ENCODE results near the gene ESPNL. TPM values are rescaled to one million over a fixed set of nuclear protein-coding genes. Genes with fewer than 3 reads are reported as not detected.

The ESPNL gene
- total RNA-seq, 1 experiment from 2014 or later = 0.85 TPM

GRCh38 chr2:238173692-238174091 is 73.6 kb downstream of the ESPNL start:
- peaks cover 6% of the 10 kb centered on the region for H3K36me3 ChIP-seq (ENCODE audit: control insufficient read depth, insufficient read depth, low read length)
- no TSS peak for BruUV-seq (replicated peaks)
- no peak for DNase-seq (ENCODE audit: low read depth, low spot score)
- peaks cover 7% of the 10 kb centered on the region; the same call in 1 of the 2 replicates for H3K4me1 ChIP-seq (ENCODE audit: control insufficient read depth, insufficient read depth, low read length)
- no peak overlapping the region for H3K27ac ChIP-seq (ENCODE audit: low read length)
- TF ChIP-seq POLR2AphosphoS5 (IDR thresholded peaks at IDR 0.05; ENCODE audit: low read depth, low read length) (no peak), TCF7L2 (IDR thresholded peaks at IDR 0.05; ENCODE audit: low read depth, low read length) (no peak), REST (IDR thresholded peaks at IDR 0.05; ENCODE audit: insufficient read depth in 1 of 2, low read depth in 2 of 2, low read length in 1 of 2) (no peak), SIN3A (IDR thresholded peaks at IDR 0.05; ENCODE audit: borderline replicate concordance, insufficient read depth, low read depth, low read length) (no peak), CTCF (IDR thresholded peaks at IDR 0.05) (no peak)
- ChIA-PET CTCF (no interaction called here), POLR2A (no interaction called here)
- in situ Hi-C loops (cut with HindIII; ENCODE audit: low pct_unique_long_range_greater_than_20kb, low sequenced_read_pairs) = no loop called here
- no peak overlapping the region for H3K4me3 ChIP-seq (ENCODE audit: low read depth in 2 of 2, low read length in 2 of 2)
- no peaks in the 10 kb centered on the region for H3K9me3 ChIP-seq (ENCODE audit: control insufficient read depth, insufficient read depth, low read depth, low read length)
- intact Hi-C loops (cut with micrococcal nuclease; ENCODE audit: unreplicated experiment) = no loop called here
- ATAC-seq = no peak
- H3K27me3 ChIP-seq (ENCODE audit: control insufficient read depth, insufficient read depth, low read length) = no peaks in the 10 kb centered on the region

- Histone ChIP-seq H3K27ac (ENCODE audit: low read length) (no peak overlapping the region), H3K4me3 (ENCODE audit: low read depth in 2 of 2, low read length in 2 of 2) (no peak overlapping the region), H3K9me3 (ENCODE audit: control insufficient read depth, insufficient read depth, low read depth, low read length) (no peaks in the 10 kb centered on the region), H3K27me3 (ENCODE audit: control insufficient read depth, insufficient read depth, low read length) (no peaks in the 10 kb centered on the region), H3K36me3 (ENCODE audit: control insufficient read depth, insufficient read depth, low read length) (peaks cover 10% of the 10 kb centered on the region), H3K4me1 (ENCODE audit: control insufficient read depth, insufficient read depth, low read length) (peaks cover 7% of the 10 kb centered on the region; the same call in 1 of the 2 replicates)
- ATAC-seq (no peak), DNase-seq (ENCODE audit: low read depth, low spot score) (no peak)
- intact Hi-C loops (cut with micrococcal nuclease; ENCODE audit: unreplicated experiment) (no loop called here), in situ Hi-C loops (cut with HindIII; ENCODE audit: low pct_unique_long_range_greater_than_20kb, low sequenced_read_pairs) (no loop called here)
- no TSS peak for BruUV-seq (replicated peaks)
- CTCF ChIA-PET = no interaction called here
- TF ChIP-seq SIN3A (IDR thresholded peaks at IDR 0.05; ENCODE audit: borderline replicate concordance, insufficient read depth, low read depth, low read length) (no peak), TCF7L2 (IDR thresholded peaks at IDR 0.05; ENCODE audit: low read depth, low read length) (no peak), REST (IDR thresholded peaks at IDR 0.05; ENCODE audit: insufficient read depth in 1 of 2, low read depth in 2 of 2, low read length in 1 of 2) (no peak), POLR2AphosphoS5 (IDR thresholded peaks at IDR 0.05; ENCODE audit: low read depth, low read length) (no peak)
- POLR2A ChIA-PET = no interaction called here
Observed at GRCh38 chr2:238174291-238174690, 74.2 kb downstream of the ESPNL start.

Data from Panc1 (cell line).